Mucosa of stomach (tissue), 1 donor: Measurements from ENCODE around the gene CLIP3.
"Not testable (repeated sequence)": the region's sequence is repeated elsewhere in the genome, so short reads cannot be mapped to it uniquely, and the experiment has no call there.

ENCODE experiments used
- H3K27me3 ChIP-seq: one replicate; pipeline ENCODE4 v1.7.0; 2013; ENCODE audit warnings: mild to moderate bottlenecking, low read length; ENCODE audit not compliant: control insufficient read depth, insufficient read depth
- H3K36me3 ChIP-seq: one replicate; pipeline ENCODE4 v1.7.0; 2013; ENCODE audit warnings: low read length; ENCODE audit not compliant: control insufficient read depth, insufficient read depth
- H3K4me1 ChIP-seq: one replicate; pipeline ENCODE4 v1.7.0; 2013; ENCODE audit warnings: mild to moderate bottlenecking, low read length; ENCODE audit not compliant: control insufficient read depth, insufficient read depth
- H3K4me3 ChIP-seq: one replicate; pipeline ENCODE4 v1.7.0; 2013; ENCODE audit warnings: low read length
- H3K9ac ChIP-seq: one replicate; pipeline ENCODE4 v1.7.0; 2013; ENCODE audit warnings: mild to moderate bottlenecking, low read length, moderate library complexity
- H3K9me3 ChIP-seq: one replicate; pipeline ENCODE4 v1.7.0; 2013; ENCODE audit warnings: mild to moderate bottlenecking, low read length, moderate library complexity; ENCODE audit not compliant: control insufficient read depth
- donor health status: Pancreatic carcinoma.

Gene CLIP3

GRCh38 chr19:35992907-35993765, 39.5 kb downstream of the CLIP3 start:
- no peaks in the 10 kb centered on the region for H3K36me3 ChIP-seq
- no peak overlapping the region for H3K9ac ChIP-seq
- no peaks in the 10 kb centered on the region for H3K9me3 ChIP-seq
- peaks cover 20% of the 10 kb centered on the region for H3K4me1 ChIP-seq
- H3K27me3 ChIP-seq = peaks cover 11% of the 10 kb centered on the region
- H3K4me3 ChIP-seq = no peak overlapping the region

- Histone ChIP-seq H3K9me3 (no peaks in the 10 kb centered on the region), H3K4me1 (peaks cover 19% of the 10 kb centered on the region)
Measured at GRCh38 chr19:35991731-35992450, 40.8 kb downstream of the CLIP3 start.

GRCh38 chr19:35990771-35991730, 41.6 kb downstream of the CLIP3 start:
- no peak overlapping the region for H3K9ac ChIP-seq
- H3K36me3 ChIP-seq = no peaks in the 10 kb centered on the region
- H3K4me3 ChIP-seq = no peak overlapping the region
- H3K4me1 ChIP-seq = peaks cover 11% of the 10 kb centered on the region
- no peaks in the 10 kb centered on the region for H3K9me3 ChIP-seq
- peaks cover 25% of the 10 kb centered on the region for H3K27me3 ChIP-seq

More at GRCh38 chr19:35991731-35992450, 40.8 kb downstream of the CLIP3 start:
- H3K27me3 ChIP-seq = peaks cover 17% of the 10 kb centered on the region
- H3K36me3 ChIP-seq = no peaks in the 10 kb centered on the region
- H3K9ac ChIP-seq = no peak overlapping the region
- no peak overlapping the region for H3K4me3 ChIP-seq

- no peak overlapping the region for H3K9ac ChIP-seq
- H3K27me3 ChIP-seq = peaks cover 30% of the 10 kb centered on the region
Measured at GRCh38 chr19:35990156-35990555, 42.5 kb downstream of the CLIP3 start.

GRCh38 chr19:35988824-35989223, 43.8 kb downstream of the CLIP3 start:
- Histone ChIP-seq H3K4me3 (no peak overlapping the region), H3K27me3 (peaks cover 30% of the 10 kb centered on the region), H3K9ac (no peak overlapping the region), H3K36me3 (no peaks in the 10 kb centered on the region), H3K9me3 (no peaks in the 10 kb centered on the region), H3K4me1 (peaks cover under 1% of the 10 kb centered on the region)

More at GRCh38 chr19:35990156-35990555, 42.5 kb downstream of the CLIP3 start:
- no peak overlapping the region for H3K4me3 ChIP-seq
- H3K4me1 ChIP-seq = peaks cover 7% of the 10 kb centered on the region
- no peaks in the 10 kb centered on the region for H3K9me3 ChIP-seq
- no peaks in the 10 kb centered on the region for H3K36me3 ChIP-seq

GRCh38 chr19:35987571-35987896, 45.1 kb downstream of the CLIP3 start:
- no peaks in the 10 kb centered on the region for H3K36me3 ChIP-seq
- H3K27me3 ChIP-seq = peaks cover 30% of the 10 kb centered on the region
- H3K9me3 ChIP-seq = no peaks in the 10 kb centered on the region
- no peak overlapping the region for H3K9ac ChIP-seq
- H3K4me3 ChIP-seq = no peak overlapping the region
- H3K4me1 ChIP-seq = no peaks in the 10 kb centered on the region

- no peak overlapping the region for H3K9ac ChIP-seq
- H3K4me3 ChIP-seq = no peak overlapping the region
- peaks cover 30% of the 10 kb centered on the region for H3K27me3 ChIP-seq
- H3K4me1 ChIP-seq = no peaks in the 10 kb centered on the region
- no peaks in the 10 kb centered on the region for H3K36me3 ChIP-seq
- H3K9me3 ChIP-seq = no peaks in the 10 kb centered on the region
Measured at GRCh38 chr19:35986664-35987570, 45.8 kb downstream of the CLIP3 start.

- no peaks in the 10 kb centered on the region for H3K9me3 ChIP-seq
- no peaks in the 10 kb centered on the region for H3K36me3 ChIP-seq
- H3K4me1 ChIP-seq = no peaks in the 10 kb centered on the region
- no peak overlapping the region for H3K9ac ChIP-seq
- peaks cover 30% of the 10 kb centered on the region for H3K27me3 ChIP-seq
- H3K4me3 ChIP-seq = no peak overlapping the region
Measured at GRCh38 chr19:35986111-35986510, 46.6 kb downstream of the CLIP3 start.

- Histone ChIP-seq H3K9me3 (no peaks in the 10 kb centered on the region), H3K36me3 (no peaks in the 10 kb centered on the region), H3K4me1 (no peaks in the 10 kb centered on the region), H3K4me3 (no peak overlapping the region), H3K27me3 (peaks cover 19% of the 10 kb centered on the region), H3K9ac (no peak overlapping the region)
Measured at GRCh38 chr19:35983177-35983576, 49.5 kb downstream of the CLIP3 start.

- not testable (repeated sequence) for H3K36me3 ChIP-seq, H3K27me3 ChIP-seq, H3K4me1 ChIP-seq, H3K4me3 ChIP-seq, H3K9me3 ChIP-seq, H3K9ac ChIP-seq
Measured at GRCh38 chr19:35980997-35981396, 51.7 kb downstream of the CLIP3 start.

- Histone ChIP-seq H3K9ac (no peak overlapping the region), H3K27me3 (no peaks in the 10 kb centered on the region), H3K36me3 (no peaks in the 10 kb centered on the region), H3K9me3 (no peaks in the 10 kb centered on the region), H3K4me1 (no peaks in the 10 kb centered on the region), H3K4me3 (no peak overlapping the region)
Measured at GRCh38 chr19:35978832-35979365, 53.8 kb downstream of the CLIP3 start.
